Common myeloid progenitor, CD34-positive (primary cell): ENCODE results near the gene GABRG3.

Source experiments
- CTCF ChIA-PET: fragments of 350-600 bp; sonication (Branson Sonifier 250); formaldehyde crosslinking; loops from one replicate; lab custom pipeline; 2021; ENCODE audit warnings: antibody characterized with exemption; lab: Charles Lee
- POLR2A ChIA-PET: fragments of 350-600 bp; sonication (Branson Sonifier 250); formaldehyde crosslinking; loops from one replicate; lab custom pipeline; 2021; ENCODE audit warnings: antibody characterized with exemption; lab: Charles Lee
- DNase-seq, 3 donors: peaks; one replicate each; pipeline versions ENCODE4 v3.0.0 to v3.0.0-alpha.2; 2013
- H3K27ac ChIP-seq, 2 experiments: 1 replicate in 1 of 2; 2 replicates in 1 of 2; pipeline ENCODE4 v1.7.0; 2013; ENCODE audit warnings: inconsistent platforms in 2 of 2, low read length in 2 of 2, mild to moderate bottlenecking in 2 of 2, low read depth in 1 of 2, moderate library complexity in 1 of 2; ENCODE audit not compliant: severe bottlenecking in 2 of 2, insufficient read depth in 1 of 2, poor library complexity in 1 of 2
- H3K27me3 ChIP-seq, 5 experiments: replicated peaks in 2 of 5; 1 replicate in 3 of 5; 2 replicates in 2 of 5; pipeline versions ENCODE4 v1.6.1 to v1.7.0; 2013; ENCODE audit warnings: low read length in 4 of 5, mild to moderate bottlenecking in 2 of 5, moderate library complexity in 2 of 5, inconsistent platforms in 1 of 5; ENCODE audit not compliant: insufficient read depth in 5 of 5, control insufficient read depth in 4 of 5
- H3K36me3 ChIP-seq, 4 experiments: 1 replicate in 2 of 4; 2 replicates in 2 of 4; pipeline versions ENCODE4 v1.6.1 to v1.7.0; 2013; ENCODE audit warnings: low read length in 3 of 4, control low read depth in 1 of 4, mild to moderate bottlenecking in 1 of 4; ENCODE audit not compliant: control insufficient read depth in 4 of 4, insufficient read depth in 4 of 4
- H3K4me1 ChIP-seq, 4 experiments: 1 replicate in 3 of 4; 2 replicates in 1 of 4; pipeline versions ENCODE4 v1.6.1 to v1.7.1; 2013; ENCODE audit warnings: low read length in 3 of 4, mild to moderate bottlenecking in 3 of 4, control low read depth in 1 of 4, inconsistent platforms in 1 of 4, moderate library complexity in 1 of 4; ENCODE audit not compliant: control insufficient read depth in 4 of 4, insufficient read depth in 4 of 4; ENCODE audit errors: control extremely low read depth in 1 of 4
- H3K4me3 ChIP-seq, 7 experiments: 1 replicate in 4 of 7; 2 replicates in 3 of 7; pipeline versions ENCODE4 v1.5.1 to v1.7.0; 2013; ENCODE audit warnings: mild to moderate bottlenecking in 7 of 7, low read length in 6 of 7, moderate library complexity in 6 of 7, inconsistent platforms in 2 of 7, low read depth in 2 of 7, control low read depth in 1 of 7; ENCODE audit not compliant: insufficient read depth in 4 of 7, control insufficient read depth in 1 of 7; ENCODE audit errors: extremely low read depth in 1 of 7
- H3K9me3 ChIP-seq, 5 experiments: 1 replicate in 4 of 5; 2 replicates in 1 of 5; pipeline versions ENCODE4 v1.6.1 to v1.7.1; 2013; ENCODE audit warnings: low read length in 4 of 5, mild to moderate bottlenecking in 2 of 5, inconsistent platforms in 1 of 5, low read depth in 1 of 5, moderate library complexity in 1 of 5; ENCODE audit not compliant: control insufficient read depth in 4 of 5, insufficient read depth in 2 of 5; ENCODE audit errors: control extremely low read depth in 1 of 5
- WGBS: methylation state at CpG from one replicate; pipeline ENCODE4 v1.1.5; 2013; ENCODE audit not compliant: insufficient coverage; 5-methylcytosine and 5-hydroxymethylcytosine counted together

The GABRG3 gene

DNA sequence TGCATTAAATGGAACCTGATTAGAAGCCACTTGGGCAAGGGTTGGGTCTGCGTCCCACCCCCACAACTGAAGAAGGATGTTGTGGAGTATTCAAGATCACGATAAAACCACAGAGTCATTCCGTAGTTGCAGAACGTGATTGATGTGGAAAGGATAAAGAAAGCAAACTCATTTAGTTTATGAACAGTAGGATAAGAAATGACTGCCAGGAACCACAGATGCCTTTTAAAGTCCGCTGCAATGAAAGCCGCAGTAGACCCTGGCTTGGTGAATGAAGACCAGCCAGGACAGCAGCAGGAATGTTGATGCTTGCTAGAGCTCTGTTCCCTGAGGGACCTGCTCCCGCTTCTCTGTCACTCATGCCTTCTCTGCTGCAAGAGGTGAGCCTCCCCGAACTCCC, 111.5 kb downstream of the GABRG3 start:
- H3K36me3 ChIP-seq: no peaks in the 10 kb centered on the region
- no peak overlapping the region for H3K27ac ChIP-seq
- no peaks in the 10 kb centered on the region for H3K27me3 ChIP-seq
- DNase-seq: no peak
- no peak overlapping the region for H3K4me3 ChIP-seq
- H3K9me3 ChIP-seq: no peaks in the 10 kb centered on the region
- 45% methylated on average over 7 of the region's 8 CpGs for WGBS
- ChIA-PET POLR2A (no interaction called here), CTCF (no interaction called here)
- no peaks in the 10 kb centered on the region for H3K4me1 ChIP-seq

DNA sequence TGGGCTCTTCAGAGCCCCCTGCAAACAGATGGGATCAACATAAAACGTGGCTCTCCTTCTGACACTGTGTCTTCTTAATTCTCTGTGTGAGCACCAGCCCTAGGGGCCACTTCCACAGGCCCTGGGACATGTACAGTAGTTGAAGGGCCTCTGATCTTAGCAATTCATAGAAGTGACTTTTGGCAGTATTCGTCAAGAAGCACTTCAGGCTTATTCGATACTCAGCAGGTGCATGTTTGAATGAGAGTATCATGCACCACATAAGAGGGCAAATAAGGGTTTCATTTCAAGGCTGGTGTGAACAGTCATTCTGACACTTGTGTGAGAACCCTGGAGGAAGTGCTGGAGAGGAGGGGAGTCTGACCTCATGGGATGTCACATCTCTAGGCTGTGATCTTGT, 113.9 kb downstream of the GABRG3 start:
- DNase-seq: no peak
- no peak overlapping the region for H3K27ac ChIP-seq
- no peaks in the 10 kb centered on the region for H3K27me3 ChIP-seq
- no peaks in the 10 kb centered on the region for H3K36me3 ChIP-seq
- H3K4me1 ChIP-seq: no peaks in the 10 kb centered on the region
- ChIA-PET POLR2A (no interaction called here), CTCF (no interaction called here)
- 79% methylated on average over 3 of the region's 3 CpGs for WGBS
- no peak overlapping the region for H3K4me3 ChIP-seq
- H3K9me3 ChIP-seq: peaks cover 0 to 10% (median 3%) of the 10 kb centered on the region in 5 experiments

DNA sequence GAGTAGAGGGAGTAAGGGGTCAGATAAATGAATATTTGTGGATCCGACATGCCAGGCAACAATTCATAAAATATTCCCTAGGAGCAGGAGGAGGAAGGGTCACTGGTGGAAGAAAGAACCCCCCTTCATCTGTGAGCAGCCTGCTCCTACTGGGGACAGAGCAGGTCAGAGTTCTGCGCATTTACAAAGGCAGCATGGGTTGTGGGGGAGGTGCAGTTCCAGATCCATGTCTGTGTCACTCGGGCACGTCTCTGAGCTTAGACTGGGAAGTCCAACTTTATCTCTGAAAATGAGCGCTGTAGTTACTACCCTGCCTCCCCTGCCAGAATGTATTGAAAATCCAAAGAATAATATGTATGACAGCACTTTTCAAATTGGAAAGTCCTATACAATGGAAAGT, 115.2 kb downstream of the GABRG3 start:
- H3K27me3 ChIP-seq: no peaks in the 10 kb centered on the region
- POLR2A ChIA-PET: no interaction called here
- peaks cover 0 to 11% (median 3%) of the 10 kb centered on the region in 5 experiments for H3K9me3 ChIP-seq
- no peaks in the 10 kb centered on the region for H3K4me1 ChIP-seq
- CTCF ChIA-PET: interaction anchor here (0.7 kb wide), 1 partner anchor 929 kb away, joined by 3 read pairs; no protein-coding TSS in a partner anchor
- DNase-seq: no peak
- 57% methylated on average over 3 of the region's 5 CpGs for WGBS
- no peak overlapping the region for H3K4me3 ChIP-seq
- H3K36me3 ChIP-seq: no peaks in the 10 kb centered on the region
- no peak overlapping the region for H3K27ac ChIP-seq

DNA sequence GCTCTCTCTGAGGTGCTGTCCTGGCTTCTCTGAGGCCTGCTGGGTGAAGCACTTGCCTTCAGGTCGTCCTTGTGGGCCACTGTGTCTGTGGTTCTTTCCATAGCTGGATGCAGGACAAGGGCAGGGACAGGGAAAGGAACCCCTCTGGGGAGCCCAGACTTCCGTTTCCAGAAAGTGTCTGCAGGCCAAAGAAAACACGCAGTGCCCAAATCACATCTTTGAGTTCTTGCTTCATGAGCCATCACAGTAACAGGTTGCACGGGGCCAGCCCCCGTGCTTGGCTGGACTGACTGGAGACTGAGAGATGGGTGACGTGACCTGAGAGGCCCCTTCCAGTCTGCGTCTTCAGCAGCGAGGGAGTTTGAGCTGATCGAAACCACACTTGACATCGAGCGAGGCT, 115.8 kb downstream of the GABRG3 start:
- peaks cover 0 to 11% (median 3%) of the 10 kb centered on the region in 5 experiments for H3K9me3 ChIP-seq

DNA sequence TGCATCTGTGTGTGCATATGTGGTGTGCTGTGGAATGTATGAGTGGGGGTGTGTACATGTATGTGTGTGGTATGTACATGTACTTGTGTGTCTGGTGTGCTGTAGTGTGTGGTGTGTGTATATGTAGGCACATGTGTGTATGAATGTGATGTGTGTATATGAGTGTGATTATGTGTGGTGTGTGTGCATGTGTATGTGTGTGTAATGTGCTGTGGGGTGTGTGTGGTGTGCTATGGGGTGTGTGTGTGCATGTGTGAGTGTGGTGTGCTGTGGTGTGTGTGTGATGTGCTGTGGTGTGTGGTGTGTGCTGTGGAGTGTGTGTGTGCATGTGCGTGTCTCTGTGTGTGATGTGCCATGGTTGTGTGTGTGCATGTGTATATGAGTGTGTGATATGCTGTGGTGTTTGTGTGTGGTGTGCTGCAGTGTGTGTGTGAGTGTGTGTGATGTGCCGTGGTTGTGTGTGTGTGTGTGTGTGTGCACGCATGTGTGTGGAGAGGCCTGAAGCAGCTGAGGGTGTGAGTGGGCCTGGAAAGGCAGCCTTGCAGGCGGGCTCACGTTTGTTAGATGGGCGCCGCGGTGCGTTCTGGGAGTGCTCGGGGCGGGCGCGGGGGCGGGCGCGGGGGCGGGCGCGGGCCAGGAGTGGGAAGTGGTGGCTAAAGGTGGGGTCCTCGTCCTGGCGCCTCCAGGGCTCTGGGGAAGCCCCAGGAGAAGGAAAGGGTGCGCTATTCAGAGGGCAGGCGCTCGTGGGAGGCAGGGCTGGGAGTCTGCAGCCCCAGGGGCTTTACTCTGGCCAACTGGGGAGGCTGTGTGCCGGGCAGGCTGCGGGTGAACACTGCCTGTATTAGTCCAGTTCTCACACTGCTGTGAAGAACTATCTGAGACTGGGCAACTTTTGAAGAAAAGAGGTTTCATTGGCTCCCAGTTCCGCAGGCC, 116.9 kb downstream of the GABRG3 start:
- H3K9me3 ChIP-seq: peaks cover 0 to 11% (median 3%) of the 10 kb centered on the region in 5 experiments
- POLR2A ChIA-PET: no interaction called here
- no peaks in the 10 kb centered on the region for H3K36me3 ChIP-seq
- H3K4me1 ChIP-seq: no peaks in the 10 kb centered on the region
- no peaks in the 10 kb centered on the region for H3K27me3 ChIP-seq
- peak overlapping the region in 1 of 2 experiments; percentile 65 for H3K27ac ChIP-seq
- CTCF ChIA-PET: no interaction called here
- DNase-seq: no peak
- no peak overlapping the region for H3K4me3 ChIP-seq
- WGBS: 94% methylated on average over 9 of the region's 27 CpGs

More for the DNA sequence above, 115.8 kb downstream of the GABRG3 start:
- H3K27me3 ChIP-seq: no peaks in the 10 kb centered on the region
- H3K27ac ChIP-seq: no peak overlapping the region
- CTCF ChIA-PET: no interaction called here
- no peaks in the 10 kb centered on the region for H3K36me3 ChIP-seq
- POLR2A ChIA-PET: no interaction called here
- DNase-seq: no peak
- WGBS: 82% methylated on average over 10 of the region's 11 CpGs
- no peak overlapping the region for H3K4me3 ChIP-seq
- H3K4me1 ChIP-seq: no peaks in the 10 kb centered on the region

DNA sequence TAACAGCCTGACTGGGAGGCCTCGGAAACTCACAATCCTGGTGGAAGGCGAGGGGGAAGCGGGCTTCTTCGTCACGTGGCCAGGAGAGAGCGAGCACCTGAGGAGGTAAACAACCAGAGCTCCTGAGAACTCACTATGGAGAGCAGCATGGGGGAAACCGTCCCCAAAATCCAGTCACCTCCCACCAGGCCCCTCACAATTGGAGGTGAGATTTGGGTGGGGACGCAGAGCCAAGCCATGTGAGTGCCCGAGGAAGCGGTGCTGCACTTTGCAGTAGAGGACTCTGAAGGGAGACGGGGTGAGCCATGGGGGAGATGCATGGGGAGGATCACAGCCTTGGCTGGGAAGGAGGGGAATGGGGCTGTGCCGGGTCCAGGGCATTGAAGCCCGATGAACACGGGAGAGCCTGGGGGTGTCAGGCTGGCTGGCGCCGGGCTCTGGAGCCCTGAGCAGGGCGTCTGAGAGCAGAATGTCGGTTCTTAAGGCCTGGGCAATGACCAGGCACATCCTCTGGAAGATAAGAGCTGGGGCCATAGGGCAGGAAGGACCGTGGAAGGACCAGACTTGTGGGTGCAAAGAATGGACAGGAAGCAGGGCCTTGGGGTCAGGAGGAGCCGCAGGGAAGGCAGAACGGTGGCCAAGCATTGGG, 117.7 kb downstream of the GABRG3 start:
- ChIA-PET CTCF (no interaction called here), POLR2A (no interaction called here)
- no peak for DNase-seq
- H3K27me3 ChIP-seq: no peaks in the 10 kb centered on the region
- H3K9me3 ChIP-seq: peaks cover 0 to 11% (median 3%) of the 10 kb centered on the region in 5 experiments
- WGBS: 96% methylated on average over 16 of the region's 21 CpGs
- H3K36me3 ChIP-seq: no peaks in the 10 kb centered on the region
- peak overlapping the region in 1 of 2 experiments; percentile 65 for H3K27ac ChIP-seq
- H3K4me3 ChIP-seq: no peak overlapping the region
- no peaks in the 10 kb centered on the region for H3K4me1 ChIP-seq

DNA sequence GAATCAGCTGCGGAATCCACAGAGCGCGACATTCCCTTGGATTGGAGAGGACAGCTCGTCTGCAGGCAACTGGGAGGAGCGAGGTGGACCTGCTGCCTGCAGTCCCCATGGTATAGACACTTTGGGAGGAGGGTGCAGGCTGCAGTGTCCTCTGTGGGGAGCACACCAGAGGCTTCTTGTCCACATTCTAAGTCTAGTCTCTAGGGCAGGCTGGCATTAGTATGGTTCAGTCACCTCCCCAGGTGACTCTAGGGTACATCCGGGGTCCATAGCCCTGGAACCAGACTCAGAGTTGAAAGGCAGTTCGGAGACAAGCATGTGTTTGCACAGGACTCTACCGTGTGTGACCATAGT, 118.2 kb downstream of the GABRG3 start:
- Histone ChIP-seq H3K27ac (no peak overlapping the region), H3K27me3 (no peaks in the 10 kb centered on the region), H3K36me3 (no peaks in the 10 kb centered on the region), H3K4me1 (no peaks in the 10 kb centered on the region), H3K4me3 (no peak overlapping the region), H3K9me3 (peaks cover 0 to 11% (median 3%) of the 10 kb centered on the region in 5 experiments)
- no peak for DNase-seq
- 96% methylated on average over 8 of the region's 8 CpGs for WGBS
- ChIA-PET POLR2A (no interaction called here), CTCF (no interaction called here)
